ENCODE results near the gene SYNDIG1.

SYNDIG1 gene

GRCh38 chr20:24672886-24673677 lies 203.7 kb downstream of the SYNDIG1 start:
- DNase-seq (ENCODE audit: low spot score) (peak; percentile 72), ATAC-seq (ENCODE audit: low read depth) (peak; percentile 91)
- Histone ChIP-seq H3K27ac (ENCODE audit: poor library complexity, severe bottlenecking) (peak overlapping the region; percentile 88), H3K4me1 (ENCODE audit: insufficient read depth, poor library complexity, severe bottlenecking) (peaks cover 14% of the 10 kb centered on the region), H3K9me3 (ENCODE audit: severe bottlenecking) (no peaks in the 10 kb centered on the region), H3K4me3 (ENCODE audit: severe bottlenecking) (no peak overlapping the region), H3K36me3 (ENCODE audit: low read depth) (no peaks in the 10 kb centered on the region), H3K27me3 (ENCODE audit: insufficient read depth, poor library complexity, severe bottlenecking) (no peaks in the 10 kb centered on the region)
- TF ChIP-seq CTCF (IDR thresholded peaks at IDR 0.05; ENCODE audit: poor library complexity, severe bottlenecking): no peak

GRCh38 chr20:24673678-24674570 lies 204.5 kb downstream of the SYNDIG1 start:
- H3K36me3 ChIP-seq (ENCODE audit: low read depth): no peaks in the 10 kb centered on the region
- TF ChIP-seq CTCF (IDR thresholded peaks at IDR 0.05; ENCODE audit: poor library complexity, severe bottlenecking): no peak
- peak; percentile 49 for DNase-seq (ENCODE audit: low spot score)
- H3K27me3 ChIP-seq (ENCODE audit: insufficient read depth, poor library complexity, severe bottlenecking): no peaks in the 10 kb centered on the region
- H3K27ac ChIP-seq (ENCODE audit: poor library complexity, severe bottlenecking): peak overlapping the region; percentile 88
- H3K4me1 ChIP-seq (ENCODE audit: insufficient read depth, poor library complexity, severe bottlenecking): peaks cover 14% of the 10 kb centered on the region
- H3K4me3 ChIP-seq (ENCODE audit: severe bottlenecking): no peak overlapping the region
- no peaks in the 10 kb centered on the region for H3K9me3 ChIP-seq (ENCODE audit: severe bottlenecking)
- peak; percentile 56 for ATAC-seq (ENCODE audit: low read depth)

- Histone ChIP-seq H3K9me3 (ENCODE audit: severe bottlenecking) (no peaks in the 10 kb centered on the region), H3K4me1 (ENCODE audit: insufficient read depth, poor library complexity, severe bottlenecking) (peaks cover 14% of the 10 kb centered on the region), H3K4me3 (ENCODE audit: severe bottlenecking) (no peak overlapping the region), H3K27me3 (ENCODE audit: insufficient read depth, poor library complexity, severe bottlenecking) (no peaks in the 10 kb centered on the region), H3K36me3 (ENCODE audit: low read depth) (no peaks in the 10 kb centered on the region), H3K27ac (ENCODE audit: poor library complexity, severe bottlenecking) (no peak overlapping the region)
- no peak for ATAC-seq (ENCODE audit: low read depth)
- TF ChIP-seq CTCF (IDR thresholded peaks at IDR 0.05; ENCODE audit: poor library complexity, severe bottlenecking): no peak
- peak; percentile 25 for DNase-seq (ENCODE audit: low spot score)
Measured at GRCh38 chr20:24674921-24675605, 205.6 kb downstream of the SYNDIG1 start.

GRCh38 chr20:24675651-24676352 lies 206.4 kb downstream of the SYNDIG1 start:
- Histone ChIP-seq H3K4me3 (ENCODE audit: severe bottlenecking) (no peak overlapping the region), H3K9me3 (ENCODE audit: severe bottlenecking) (no peaks in the 10 kb centered on the region), H3K36me3 (ENCODE audit: low read depth) (no peaks in the 10 kb centered on the region), H3K27me3 (ENCODE audit: insufficient read depth, poor library complexity, severe bottlenecking) (no peaks in the 10 kb centered on the region), H3K27ac (ENCODE audit: poor library complexity, severe bottlenecking) (no peak overlapping the region), H3K4me1 (ENCODE audit: insufficient read depth, poor library complexity, severe bottlenecking) (peaks cover 14% of the 10 kb centered on the region)
- no peak for ATAC-seq (ENCODE audit: low read depth)
- TF ChIP-seq CTCF (IDR thresholded peaks at IDR 0.05; ENCODE audit: poor library complexity, severe bottlenecking): no peak
- DNase-seq (ENCODE audit: low spot score): peak; percentile 23

All from RWPE2 (cell line).